Adrenal gland (tissue), 5 donors: ENCODE results near the gene QRICH2.

Experiments used
- POLR2A ChIP-seq, 2 donors: fragments of 450-650 bp; IDR thresholded peaks; one replicate each; pipeline ENCODE4 v1.6.1; 2017; ENCODE audit warnings: antibody characterized with exemption in 2 of 2, mild to moderate bottlenecking in 2 of 2, moderate library complexity in 1 of 2
- TF ChIP-seq, protein P1 (sequence below), 6 experiments: fragments of 450-650 bp in 4 of 6; fragments of 200-600 bp in 2 of 6; sonication (generic) in 1 of 6; IDR thresholded peaks; 1 replicate in 5 of 6; 2 replicates in 1 of 6; pipeline versions ENCODE4 v1.5.1 to v1.8.0; 2016 to 2021; ENCODE audit warnings: antibody characterized with exemption in 6 of 6, mild to moderate bottlenecking in 2 of 6, moderate library complexity in 1 of 6
- donor health status: DM: no; HTN: no; CAD: no.

DNA sequence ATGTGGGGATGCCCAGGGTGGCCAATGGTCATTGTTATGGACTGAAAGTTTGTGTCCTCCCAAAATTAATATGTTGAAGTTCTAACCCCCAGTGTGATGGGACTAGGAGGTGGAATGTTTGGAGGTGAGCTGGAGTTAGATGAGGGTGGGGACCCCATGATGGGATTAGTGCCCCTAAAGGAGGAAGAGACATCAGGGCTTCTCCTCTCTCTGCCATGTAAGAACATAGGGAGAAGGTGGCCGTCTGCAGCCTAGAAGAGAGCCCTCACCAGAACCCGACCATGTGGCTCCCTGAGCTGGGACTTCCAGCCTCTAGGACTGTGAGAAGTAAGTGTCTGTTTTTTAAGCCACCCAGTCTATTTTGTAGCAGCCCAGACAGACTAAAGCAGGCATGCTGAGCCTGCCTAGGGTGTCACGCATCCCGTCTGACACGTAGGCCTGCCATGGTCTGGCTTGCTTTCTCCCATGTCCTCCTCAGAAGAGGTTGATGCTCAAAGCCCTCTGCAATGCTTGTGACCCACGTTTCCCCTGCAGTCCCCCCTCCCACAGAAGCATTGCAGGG, 49.6 kb upstream of the QRICH2 start:
- TF ChIP-seq, protein P1, sequence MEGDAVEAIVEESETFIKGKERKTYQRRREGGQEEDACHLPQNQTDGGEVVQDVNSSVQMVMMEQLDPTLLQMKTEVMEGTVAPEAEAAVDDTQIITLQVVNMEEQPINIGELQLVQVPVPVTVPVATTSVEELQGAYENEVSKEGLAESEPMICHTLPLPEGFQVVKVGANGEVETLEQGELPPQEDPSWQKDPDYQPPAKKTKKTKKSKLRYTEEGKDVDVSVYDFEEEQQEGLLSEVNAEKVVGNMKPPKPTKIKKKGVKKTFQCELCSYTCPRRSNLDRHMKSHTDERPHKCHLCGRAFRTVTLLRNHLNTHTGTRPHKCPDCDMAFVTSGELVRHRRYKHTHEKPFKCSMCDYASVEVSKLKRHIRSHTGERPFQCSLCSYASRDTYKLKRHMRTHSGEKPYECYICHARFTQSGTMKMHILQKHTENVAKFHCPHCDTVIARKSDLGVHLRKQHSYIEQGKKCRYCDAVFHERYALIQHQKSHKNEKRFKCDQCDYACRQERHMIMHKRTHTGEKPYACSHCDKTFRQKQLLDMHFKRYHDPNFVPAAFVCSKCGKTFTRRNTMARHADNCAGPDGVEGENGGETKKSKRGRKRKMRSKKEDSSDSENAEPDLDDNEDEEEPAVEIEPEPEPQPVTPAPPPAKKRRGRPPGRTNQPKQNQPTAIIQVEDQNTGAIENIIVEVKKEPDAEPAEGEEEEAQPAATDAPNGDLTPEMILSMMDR (IDR thresholded peaks at IDR 0.05): no peak
- no peak for TF ChIP-seq POLR2A (IDR thresholded peaks at IDR 0.05)
